Measurements from ENCODE around the gene GASK1A.
"Not testable (repeated sequence)": the region's sequence is repeated elsewhere in the genome, so short reads cannot be mapped to it uniquely, and the experiment has no call there.

GASK1A gene

DNA sequence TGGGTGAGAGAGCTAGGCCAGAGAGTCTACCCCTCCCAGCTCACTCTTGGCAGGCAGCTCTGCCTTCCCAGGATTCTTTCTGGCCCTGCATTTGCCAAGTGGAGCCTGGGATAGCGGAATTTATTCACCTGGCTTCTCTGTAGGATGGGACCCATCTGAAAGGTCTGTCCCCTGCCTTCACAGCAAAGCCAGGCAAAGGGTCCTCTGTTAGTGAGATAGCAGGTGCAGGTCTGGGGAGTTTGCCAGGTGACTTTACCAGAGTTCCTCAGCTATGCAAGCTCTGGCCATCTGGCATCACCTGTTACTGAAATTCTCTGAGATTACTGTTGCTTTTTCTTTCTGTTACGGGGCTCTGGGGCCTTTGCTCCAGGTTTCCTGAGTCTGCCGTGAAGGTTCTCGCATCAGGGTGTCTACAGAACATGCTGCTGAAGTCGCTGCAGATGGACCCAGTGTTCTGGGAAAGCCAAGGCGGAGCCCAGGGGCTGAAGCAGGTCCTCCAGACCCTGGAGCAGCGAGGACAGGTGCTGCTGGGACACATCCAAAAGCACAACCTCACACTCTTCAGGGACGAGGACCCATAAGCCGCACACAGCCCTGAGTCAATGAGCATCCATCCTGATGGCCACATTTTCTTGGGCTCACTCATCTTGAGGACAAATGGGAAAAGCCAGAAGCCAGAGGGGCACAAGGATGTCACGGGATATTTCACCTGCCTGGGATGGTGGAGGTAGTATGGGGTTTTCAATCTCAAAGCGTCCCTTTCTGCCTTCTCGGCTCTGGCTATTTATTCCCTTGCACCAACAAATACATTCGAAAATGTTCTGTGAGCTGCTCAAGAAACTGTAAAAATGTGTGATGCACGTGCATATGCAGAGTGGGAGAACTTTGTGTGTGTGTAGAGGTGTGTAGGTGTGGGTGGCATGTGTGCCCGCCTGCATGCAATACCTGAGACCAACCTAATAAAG, 77.0 kb downstream of the GASK1A start:
- no peak for FAIRE-seq
- no peak for DNase-seq (ENCODE audit: insufficient read length, low spot score)

DNA sequence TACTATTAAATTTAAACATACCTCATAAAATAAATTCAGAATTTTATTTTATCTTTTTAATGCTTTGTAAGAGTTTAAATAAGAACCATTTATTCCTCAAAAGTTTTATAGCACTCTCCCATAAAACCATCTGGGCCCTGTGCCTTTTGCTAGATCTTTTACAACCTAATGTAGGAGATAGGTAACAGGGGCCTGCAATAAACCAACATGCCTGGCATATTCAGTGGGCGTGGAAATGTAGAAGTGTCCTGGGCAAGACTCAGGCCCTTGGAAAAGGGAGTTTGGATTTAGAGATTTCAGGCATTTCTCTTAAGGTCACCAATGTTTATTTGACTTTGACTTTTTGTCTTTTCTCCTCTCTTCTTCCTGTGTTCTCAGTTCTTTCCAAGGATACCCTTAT, 80.3 kb downstream of the GASK1A start:
- no peak for FAIRE-seq

DNA sequence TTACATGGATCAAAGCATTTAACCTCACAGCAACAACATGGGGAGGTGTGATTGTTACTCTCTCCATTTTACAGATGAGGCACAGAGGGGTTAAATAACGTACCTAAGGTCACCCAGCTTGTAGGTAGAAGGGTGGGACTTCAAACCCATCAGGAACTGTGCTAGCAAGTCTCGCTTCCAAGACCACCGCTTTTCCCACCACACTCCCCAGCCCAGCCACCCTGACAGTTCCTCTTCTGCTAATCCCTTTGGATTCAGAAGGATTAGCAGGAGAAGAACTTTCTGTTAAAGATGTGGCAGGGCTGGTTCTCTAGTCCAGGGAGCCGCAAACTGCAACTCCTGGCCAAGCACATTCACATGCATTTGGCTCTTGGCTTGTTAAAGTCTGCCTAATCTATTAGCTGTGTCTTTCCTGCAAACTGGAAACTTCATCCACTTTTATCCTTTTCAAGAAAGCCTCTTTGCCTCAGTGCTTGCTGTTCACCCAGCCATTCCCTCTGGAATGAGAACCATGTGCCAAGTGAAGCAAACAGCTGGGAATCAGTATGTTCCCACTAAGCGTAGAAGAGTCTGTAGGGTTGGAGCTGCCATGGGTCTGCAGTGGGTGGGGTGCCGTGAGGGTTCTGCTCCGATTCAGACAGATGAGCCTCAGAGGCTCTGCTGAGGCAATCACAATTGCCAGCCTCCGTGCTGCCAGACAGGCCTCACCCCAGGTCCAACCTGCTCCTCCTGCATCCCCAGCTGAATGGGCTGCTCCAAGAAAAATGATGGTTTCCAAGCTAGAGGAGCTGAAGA, 82.2 kb downstream of the GASK1A start:
- no peak for DNase-seq (ENCODE audit: insufficient read length, low spot score)
- FAIRE-seq: no peak

More for the DNA sequence above, 80.3 kb downstream of the GASK1A start:
- no peak for DNase-seq (ENCODE audit: insufficient read length, low spot score)

DNA sequence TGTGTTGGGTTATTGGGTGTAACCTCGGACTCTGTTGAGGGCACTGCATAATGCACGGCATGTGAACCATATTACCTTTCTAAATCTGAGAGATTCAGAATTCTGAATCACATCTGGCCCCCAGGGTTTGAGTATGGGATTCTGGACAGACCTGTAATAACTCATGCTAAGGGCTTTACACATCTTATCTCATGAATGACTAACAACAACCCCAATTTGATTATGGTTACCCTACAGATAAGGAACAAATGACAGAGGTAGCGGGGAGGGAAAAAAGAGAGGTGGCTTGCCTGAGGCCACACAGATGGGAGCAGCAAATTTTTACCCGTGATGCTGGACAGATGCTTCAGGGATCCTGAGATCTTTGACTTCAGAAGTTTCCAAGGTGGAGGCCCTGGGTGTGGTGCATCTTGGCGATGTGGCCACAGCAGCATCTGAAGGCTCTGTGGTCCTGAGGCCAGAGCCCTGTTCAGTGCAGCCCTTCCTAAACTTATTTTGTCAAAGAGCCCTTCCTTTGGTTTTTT, 83.0 kb downstream of the GASK1A start:
- DNase-seq (ENCODE audit: insufficient read length, low spot score) (no peak), FAIRE-seq (no peak)

DNA sequence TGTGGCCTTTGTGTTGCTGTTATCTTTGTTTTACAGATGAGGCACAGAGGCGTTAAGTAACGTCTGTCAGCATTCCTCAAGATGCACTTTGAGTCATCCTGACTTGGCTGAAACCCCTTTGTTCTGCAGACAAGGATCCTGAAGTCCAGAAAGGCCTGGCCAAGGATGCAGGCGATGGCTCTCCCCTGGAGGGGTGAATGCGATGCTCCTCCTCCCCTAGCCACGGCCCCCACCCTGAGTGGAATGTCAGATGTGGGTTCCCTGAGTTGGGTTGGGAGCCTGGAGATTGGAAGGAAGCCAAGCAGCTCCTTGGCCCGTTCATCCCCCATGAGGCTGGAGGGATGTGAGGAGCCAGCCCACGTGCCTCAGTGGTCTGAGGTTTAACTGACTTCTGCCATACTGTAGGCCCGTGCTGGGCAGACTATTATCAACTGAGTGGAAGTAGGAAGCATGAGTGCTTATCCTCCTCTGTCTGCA, 83.5 kb downstream of the GASK1A start:
- DNase-seq (ENCODE audit: insufficient read length, low spot score) (no peak), FAIRE-seq (no peak)

DNA sequence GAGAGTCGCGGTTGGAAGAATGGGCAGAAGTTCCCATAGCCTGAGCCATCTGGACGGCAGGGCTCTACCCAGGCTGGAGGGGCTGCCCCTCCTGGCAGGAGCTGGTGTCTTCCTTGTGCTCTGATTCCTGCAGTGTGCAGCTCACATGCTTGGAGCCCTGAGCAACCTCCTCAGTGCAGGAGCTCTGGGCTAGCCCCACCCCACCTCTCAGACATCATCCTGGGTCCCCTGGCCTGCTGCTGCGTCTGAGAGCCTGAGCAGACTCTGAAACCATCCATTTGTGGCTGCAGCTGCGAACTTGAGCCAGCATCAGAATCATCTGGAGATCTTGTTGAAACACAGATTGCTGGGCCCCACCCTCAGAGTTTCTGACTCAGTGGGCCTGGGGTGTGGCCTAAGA, 84.0 kb downstream of the GASK1A start:
- FAIRE-seq (no peak), DNase-seq (ENCODE audit: insufficient read length, low spot score) (no peak)

DNA sequence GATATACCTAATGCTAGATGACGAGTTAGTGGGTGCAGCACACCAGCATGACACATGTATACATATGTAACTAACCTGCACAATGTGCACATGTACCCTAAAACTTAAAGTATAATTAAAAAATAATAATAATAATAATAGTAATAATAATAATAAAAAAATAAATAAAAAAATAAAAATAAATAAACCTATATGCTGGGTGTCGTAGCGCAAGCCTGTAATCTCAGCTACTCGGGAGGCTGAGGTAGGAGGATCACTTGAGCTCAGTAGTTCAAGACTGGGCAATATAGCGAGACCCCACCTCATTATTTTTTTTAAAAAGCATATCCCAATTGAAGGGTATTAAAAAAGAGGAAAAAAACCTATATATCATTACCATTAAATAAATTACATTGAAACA, 91.6 kb downstream of the GASK1A start:
- not testable (repeated sequence) for FAIRE-seq; DNase-seq (ENCODE audit: insufficient read length, low spot score)

DNA sequence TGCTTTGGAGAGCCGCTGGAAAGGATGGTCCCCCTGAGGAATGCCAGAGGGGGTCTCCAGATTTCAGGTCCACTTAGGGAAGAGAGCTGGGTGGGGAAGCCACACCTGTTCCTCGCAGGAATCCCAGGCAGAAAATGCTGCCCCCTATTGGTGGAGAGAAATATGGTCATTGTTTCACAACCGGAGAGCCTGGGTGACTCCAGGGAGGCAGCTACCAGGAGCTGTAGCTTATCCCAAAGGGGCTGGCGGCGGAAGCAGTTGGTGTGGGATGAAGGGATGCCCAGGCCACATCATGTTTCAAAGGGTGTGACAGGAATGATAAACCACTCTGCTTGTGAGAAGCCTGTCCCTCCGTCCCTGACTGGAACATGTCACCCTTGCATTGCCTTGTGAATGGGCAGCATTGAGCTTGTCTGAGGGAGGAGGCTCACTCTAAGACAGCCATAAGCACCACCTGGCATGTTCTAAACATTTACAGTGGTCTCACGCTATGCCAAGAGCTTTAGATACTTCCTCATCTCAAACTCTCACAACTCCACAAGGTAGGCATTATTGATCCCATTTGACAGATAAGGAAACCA, 92.3 kb downstream of the GASK1A start:
- FAIRE-seq (no peak), DNase-seq (ENCODE audit: insufficient read length, low spot score) (no peak)

DNA sequence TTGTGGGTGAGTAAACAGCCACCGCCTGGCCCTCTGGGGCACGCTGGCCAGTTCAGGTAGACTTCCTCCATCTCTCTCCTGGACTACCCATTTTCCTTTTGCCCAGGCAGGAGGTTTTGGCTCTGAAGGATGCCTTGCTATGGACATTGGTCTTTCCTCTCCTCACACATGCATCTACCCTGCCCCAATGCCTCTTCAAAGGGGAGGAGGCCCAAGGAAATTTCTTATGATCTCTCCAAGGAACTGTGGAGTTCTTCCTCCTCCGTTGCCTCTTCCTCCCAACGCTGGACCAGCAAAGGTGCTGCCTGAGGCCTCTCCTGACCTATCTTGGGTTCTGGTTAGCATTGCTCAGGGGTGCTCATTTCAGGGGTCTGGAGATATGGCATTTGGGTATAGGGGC, 93.2 kb downstream of the GASK1A start:
- no peak for DNase-seq (ENCODE audit: insufficient read length, low spot score)
- FAIRE-seq: no peak

DNA sequence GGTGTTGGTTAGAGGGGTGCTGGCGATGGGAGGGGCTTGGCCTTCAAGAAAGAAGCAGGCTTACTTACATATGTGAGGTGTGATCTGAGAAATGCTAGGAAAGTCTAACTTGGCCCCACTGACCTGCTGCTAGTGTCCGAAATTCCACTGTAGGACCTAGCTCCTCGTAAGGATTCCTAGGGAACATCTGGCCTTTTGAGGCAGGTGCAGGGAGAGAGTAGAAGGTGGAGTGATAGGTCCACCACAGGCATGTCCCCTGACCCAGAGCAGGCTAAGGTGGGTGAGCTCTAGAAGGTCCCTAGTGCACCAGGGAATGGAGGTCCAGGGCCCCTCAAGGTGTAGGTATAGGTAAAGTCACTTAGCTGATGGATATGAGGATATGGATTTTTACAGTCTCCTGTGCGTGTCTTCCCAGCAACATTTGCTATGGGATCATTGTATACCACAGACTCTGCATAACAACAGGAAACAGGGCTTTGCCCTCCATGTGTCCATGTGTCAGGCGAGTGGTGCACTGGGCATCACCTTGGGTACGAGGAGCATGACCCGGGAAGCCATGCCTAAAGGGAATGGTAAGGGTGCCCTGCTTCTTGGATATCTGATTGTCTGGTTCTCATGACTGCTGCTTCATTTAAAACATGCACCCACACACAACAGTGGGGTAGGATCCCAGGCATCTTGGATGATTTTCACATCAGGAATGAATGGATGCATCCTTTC, 94.2 kb downstream of the GASK1A start:
- DNase-seq (ENCODE audit: insufficient read length, low spot score) (no peak), FAIRE-seq (no peak)

DNA sequence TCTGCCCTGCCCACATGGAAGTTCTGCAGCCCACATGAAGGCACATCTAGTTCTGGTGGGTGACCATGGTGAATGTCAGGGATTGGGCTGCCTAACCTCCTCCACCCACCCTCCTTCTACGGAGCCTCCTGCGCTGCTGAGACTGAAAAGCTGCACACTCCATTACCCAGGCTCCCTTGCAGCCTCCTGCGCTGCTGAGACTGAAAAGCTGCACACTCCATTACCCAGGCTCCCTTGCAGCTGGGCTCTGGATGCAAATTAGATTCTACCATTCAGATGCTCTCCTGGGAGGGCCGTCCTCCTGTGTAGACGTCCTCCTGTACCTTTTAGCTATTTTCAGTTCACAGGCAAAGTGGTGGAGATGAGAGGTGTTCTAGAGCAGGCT, 94.7 kb downstream of the GASK1A start:
- FAIRE-seq: no peak
- DNase-seq (ENCODE audit: insufficient read length, low spot score): no peak

DNA sequence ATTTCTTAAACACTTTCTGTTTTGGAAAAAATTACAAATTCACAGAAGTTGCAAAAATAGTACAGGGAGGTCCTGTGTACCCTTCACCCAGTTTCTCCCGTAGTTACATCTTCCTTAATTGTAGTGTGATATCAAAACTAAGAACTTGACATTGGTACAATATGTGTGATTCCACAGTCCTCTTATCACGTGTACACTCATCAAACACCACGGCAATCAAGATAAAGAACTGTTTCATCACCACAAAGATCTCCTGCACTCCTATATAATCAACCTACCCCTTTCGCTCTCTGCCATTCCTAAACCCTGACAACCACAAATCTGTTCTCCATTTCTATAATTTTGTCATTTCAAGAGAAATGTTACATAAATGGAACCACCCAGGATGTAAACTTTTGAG, 95.4 kb downstream of the GASK1A start:
- FAIRE-seq (no peak), DNase-seq (ENCODE audit: insufficient read length, low spot score) (no peak)

DNA sequence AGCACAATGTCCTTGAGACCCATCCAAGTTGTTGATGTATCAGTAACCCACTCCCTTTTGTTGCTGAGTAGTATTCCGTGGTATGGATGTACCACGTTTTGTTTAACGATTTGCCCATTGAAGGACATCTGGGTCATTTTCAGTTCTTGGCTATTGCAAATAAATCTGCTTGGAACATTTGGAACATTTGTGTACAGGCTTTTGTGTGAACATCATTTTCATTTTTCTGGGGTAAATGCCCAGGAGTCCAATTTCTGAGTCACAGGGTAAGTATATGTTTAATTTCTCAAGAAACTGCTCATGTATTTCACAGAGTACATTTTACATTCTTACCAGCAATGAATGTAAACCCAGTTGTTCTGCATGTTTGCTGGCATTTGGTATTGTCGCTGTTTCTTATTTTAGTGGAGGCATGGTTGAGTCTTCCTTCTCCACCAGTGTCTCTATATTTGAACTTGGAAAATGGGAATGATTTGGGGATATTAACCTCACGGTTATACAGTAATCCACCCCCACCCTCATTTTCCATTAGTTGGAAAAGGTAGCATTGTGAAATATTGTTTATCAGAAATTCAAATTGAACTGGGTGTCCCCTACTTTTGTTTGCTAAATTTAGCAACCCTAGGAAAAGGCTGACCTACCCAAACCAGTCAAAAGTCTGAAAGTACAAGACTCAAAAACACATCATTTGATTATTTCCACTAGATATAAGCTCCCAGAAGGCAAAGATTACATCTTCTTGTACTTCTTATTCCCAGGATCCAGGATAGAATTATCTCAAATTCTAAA, 96.0 kb downstream of the GASK1A start:
- no peak for FAIRE-seq

DNA sequence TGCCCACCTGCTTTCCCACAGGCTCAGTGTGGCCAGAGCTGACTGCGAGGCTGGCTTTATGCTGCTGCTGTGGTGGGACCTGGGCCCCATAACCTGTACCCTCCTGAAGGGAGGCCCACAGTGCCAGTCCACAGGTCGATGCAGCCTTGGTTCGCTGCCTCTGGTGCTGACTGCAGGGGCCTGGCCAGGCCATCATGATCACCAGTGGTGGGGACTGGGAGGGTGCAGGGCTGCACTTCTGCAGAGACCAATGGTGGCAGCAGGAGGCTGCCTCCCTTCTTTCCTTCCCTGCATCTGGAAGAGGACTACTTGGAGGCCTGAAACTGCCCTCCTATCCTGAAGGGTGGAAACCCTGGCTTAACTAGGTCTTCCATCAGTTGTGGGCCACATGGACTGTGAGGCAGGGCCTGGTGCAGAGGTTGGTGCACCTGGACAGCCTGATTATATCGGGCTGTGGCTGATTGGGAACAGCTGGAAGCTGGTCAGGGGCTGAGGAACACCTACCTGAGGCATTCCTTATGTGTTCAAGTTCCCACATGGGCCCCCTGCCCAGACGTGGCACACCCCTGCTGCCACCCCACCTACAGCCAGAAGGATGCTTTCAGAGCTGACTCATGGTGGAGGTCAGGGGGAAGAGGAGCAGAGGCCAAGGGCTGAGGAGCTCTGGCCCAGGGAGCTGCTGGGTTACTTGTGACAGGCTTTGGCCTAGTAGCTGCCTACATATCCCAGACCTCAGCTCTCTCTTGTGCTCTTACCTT, 97.0 kb downstream of the GASK1A start:
- FAIRE-seq (no peak), DNase-seq (ENCODE audit: insufficient read length, low spot score) (no peak)

More for the DNA sequence above, 96.0 kb downstream of the GASK1A start:
- DNase-seq (ENCODE audit: insufficient read length, low spot score): no peak

DNA sequence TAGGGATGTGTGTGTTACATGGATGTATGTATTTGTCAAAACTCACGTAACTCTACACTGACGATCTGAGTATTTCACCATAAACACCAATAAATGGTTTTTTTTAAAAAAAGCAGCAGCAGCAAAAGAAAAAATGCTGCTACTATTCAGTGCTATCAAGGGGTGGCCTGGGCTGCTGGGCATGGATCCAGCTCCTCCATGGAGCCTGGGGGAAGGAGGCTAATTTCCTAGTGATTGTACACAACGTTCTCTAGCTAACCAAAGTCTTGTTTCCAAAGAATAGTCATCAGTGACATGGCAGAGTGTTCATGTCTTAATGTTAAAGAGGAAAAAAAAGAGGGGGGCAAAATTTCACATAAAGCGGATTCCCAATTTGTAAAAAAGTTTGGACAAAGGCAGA, 97.7 kb downstream of the GASK1A start:
- FAIRE-seq (no peak), DNase-seq (ENCODE audit: insufficient read length, low spot score) (no peak)

DNA sequence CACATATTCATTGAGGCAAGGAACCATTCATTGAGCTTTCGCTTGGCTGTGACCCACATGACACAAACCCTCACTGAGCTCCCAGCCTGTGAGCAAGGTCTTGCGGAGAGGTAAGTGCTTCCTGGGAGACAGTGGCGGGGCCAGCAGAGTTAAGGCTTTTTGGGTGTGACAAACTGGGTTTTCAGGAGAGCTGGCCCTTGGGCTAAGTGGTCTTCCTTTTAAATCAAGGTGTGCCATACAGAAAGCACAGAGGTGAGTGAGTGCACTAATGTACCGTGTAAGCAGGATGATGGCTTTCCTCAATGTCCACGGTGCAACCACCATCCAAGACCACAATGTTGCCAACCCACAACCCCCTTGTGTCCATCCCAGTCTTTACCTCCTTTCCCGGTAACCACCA, 98.2 kb downstream of the GASK1A start:
- no peak for FAIRE-seq
- no peak for DNase-seq (ENCODE audit: insufficient read length, low spot score)

DNA sequence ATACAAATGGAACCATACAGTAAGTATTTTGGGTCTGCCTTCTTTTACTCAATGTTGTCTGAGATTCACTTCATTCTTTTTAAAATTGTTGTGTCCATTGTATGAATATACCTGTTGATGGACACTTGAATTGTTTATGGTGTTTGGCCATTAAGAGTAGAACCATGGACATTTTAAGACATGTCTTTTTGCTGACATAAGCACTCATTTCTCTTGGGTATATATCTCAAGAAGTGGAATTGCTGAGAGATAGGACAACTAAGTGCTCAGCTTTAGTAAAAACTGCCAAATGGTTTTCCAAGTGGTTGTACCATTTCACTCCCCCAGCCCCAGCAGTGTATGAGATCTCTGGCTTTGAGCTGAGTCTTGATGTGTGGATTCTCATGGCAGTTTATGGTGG, 98.6 kb downstream of the GASK1A start:
- no peak for FAIRE-seq
- no peak for DNase-seq (ENCODE audit: insufficient read length, low spot score)

DNA sequence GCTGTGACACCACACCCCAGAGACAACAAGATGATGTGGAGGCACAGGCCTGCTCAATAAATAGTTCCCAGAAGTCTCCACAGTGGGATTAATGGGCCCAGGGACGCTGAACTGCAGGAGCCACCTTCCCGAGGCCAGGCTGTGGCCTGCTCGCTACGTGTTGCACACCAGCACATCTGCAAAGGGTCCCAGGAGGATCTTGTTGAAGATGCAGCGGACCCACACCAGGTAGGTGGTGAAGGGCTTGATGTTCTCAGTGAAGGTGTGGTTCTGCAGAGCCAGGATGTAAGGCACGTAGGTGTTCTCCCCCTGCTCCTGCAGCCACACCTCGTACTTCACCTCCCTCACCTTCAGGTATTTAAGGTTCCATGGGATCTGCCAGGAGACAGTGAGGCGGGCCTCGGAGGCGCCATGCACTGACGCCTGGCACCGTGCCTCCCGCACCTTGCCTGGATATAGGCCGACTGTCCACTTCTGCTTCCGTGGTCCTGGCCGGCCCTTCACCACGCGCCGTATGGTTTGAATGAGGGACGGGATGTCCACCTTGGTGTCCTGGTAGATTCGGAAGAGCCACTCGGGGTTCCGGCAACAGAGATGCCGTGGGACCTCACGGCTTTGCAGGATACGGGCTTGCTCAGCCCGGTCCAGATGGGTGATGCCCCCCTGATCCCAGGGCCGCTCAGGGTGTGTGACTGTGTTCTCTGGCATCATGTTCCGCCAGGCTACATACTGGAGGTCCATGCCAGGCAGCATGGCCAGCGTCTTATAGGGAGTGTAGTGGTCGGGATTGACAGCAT, 100.6 kb downstream of the GASK1A start:
- FAIRE-seq: no peak
- no peak for DNase-seq (ENCODE audit: insufficient read length, low spot score)

Data from GM19239 (cell line).